Measurements from ENCODE around the gene SPEM3.

Gene SPEM3

GRCh38 chr17:7405350-7406234 is 23.1 kb upstream of the SPEM3 start:
- H3K9me3 ChIP-seq: no peaks in the 10 kb centered on the region
- no peak for DNase-seq
- no peaks in the 10 kb centered on the region for H3K27me3 ChIP-seq
- H3K4me3 ChIP-seq: peak overlapping the region; percentile 61 to 74
- peaks cover 0 to 33% (median 24%) of the 10 kb centered on the region in 4 donors for H3K4me1 ChIP-seq
- peak overlapping the region; percentile 88 to 90 for H3K27ac ChIP-seq
- TF ChIP-seq CTCF (IDR thresholded peaks at IDR 0.05): no peak
- intact Hi-C loops (cut with DNase I; ENCODE audit: low total_unique reads): no loop called here
- peaks cover 10 to 25% (median 10%) of the 10 kb centered on the region in 3 donors for H3K36me3 ChIP-seq

- peaks cover 0 to 33% (median 24%) of the 10 kb centered on the region in 4 donors for H3K4me1 ChIP-seq
- DNase-seq: no peak
- H3K4me3 ChIP-seq: peak overlapping the region in 1 of 2 donors; percentile 74
- H3K27ac ChIP-seq: peak overlapping the region; percentile 88 to 90
- no peaks in the 10 kb centered on the region for H3K9me3 ChIP-seq
- no peaks in the 10 kb centered on the region for H3K27me3 ChIP-seq
- intact Hi-C loops (cut with DNase I; ENCODE audit: low total_unique reads): no loop called here
- TF ChIP-seq CTCF (IDR thresholded peaks at IDR 0.05): no peak
- peaks cover 10 to 30% (median 12%) of the 10 kb centered on the region in 3 donors for H3K36me3 ChIP-seq
Observed at GRCh38 chr17:7406235-7406825, 22.3 kb upstream of the SPEM3 start.

- Histone ChIP-seq H3K27ac (no peak overlapping the region), H3K4me3 (no peak overlapping the region)
- intact Hi-C loops (cut with DNase I; ENCODE audit: low total_unique reads): no loop called here
Observed at GRCh38 chr17:7407082-7407481, 21.6 kb upstream of the SPEM3 start.

GRCh38 chr17:7407485-7408251 is 21.0 kb upstream of the SPEM3 start, which contains the start of gene NLGN2:
TSS of gene NLGN2 (plus strand) at chr17:7407845. CDS start at chr17:7408256, 411 bp downstream.
- Histone ChIP-seq H3K9me3 (no peaks in the 10 kb centered on the region), H3K36me3 (peaks cover 10 to 30% (median 12%) of the 10 kb centered on the region in 3 donors), H3K27ac (no peak within 1 kb of the TSS), H3K4me1 (peaks cover 0 to 23% (median 17%) of the 10 kb centered on the region in 4 donors), H3K4me3 (no peak within 1 kb of the TSS), H3K27me3 (no peaks in the 10 kb centered on the region)
- peak in 1 of 2 donors; percentile 62 for DNase-seq
- intact Hi-C loops (cut with DNase I; ENCODE audit: low total_unique reads): no loop called here
- no peak for TF ChIP-seq CTCF (IDR thresholded peaks at IDR 0.05)

More at GRCh38 chr17:7407082-7407481, 21.6 kb upstream of the SPEM3 start:
- H3K9me3 ChIP-seq: no peaks in the 10 kb centered on the region
- peaks cover 10 to 30% (median 12%) of the 10 kb centered on the region in 3 donors for H3K36me3 ChIP-seq
- H3K27me3 ChIP-seq: no peaks in the 10 kb centered on the region
- no peak for TF ChIP-seq CTCF (IDR thresholded peaks at IDR 0.05)
- H3K4me1 ChIP-seq: peaks cover 0 to 27% (median 22%) of the 10 kb centered on the region in 4 donors
- peak in 1 of 2 donors; percentile 61 for DNase-seq

GRCh38 chr17:7408252-7408727 is 20.4 kb upstream of the SPEM3 start:
- Histone ChIP-seq H3K36me3 (peaks cover 10 to 30% (median 12%) of the 10 kb centered on the region in 3 donors), H3K27me3 (no peaks in the 10 kb centered on the region), H3K4me3 (no peak overlapping the region), H3K4me1 (peaks cover 0 to 17% (median 10%) of the 10 kb centered on the region in 4 donors), H3K27ac (no peak overlapping the region), H3K9me3 (no peaks in the 10 kb centered on the region)
- TF ChIP-seq CTCF (IDR thresholded peaks at IDR 0.05): no peak
- peak in 1 of 2 donors; percentile 64 for DNase-seq
- intact Hi-C loops (cut with DNase I; ENCODE audit: low total_unique reads): no loop called here
